Measurements from ENCODE around the gene ADCY9.

- no peak for TF ChIP-seq POLR2A (IDR thresholded peaks at IDR 0.05)
- no peak for TF ChIP-seq CTCF (IDR thresholded peaks at IDR 0.05)
Measured at GRCh38 chr16:4089811-4090301, 26.4 kb downstream of the ADCY9 start.

Data from tibial nerve (tissue), 3 donors.